ENCODE results near the gene ERMP1. TPM values are rescaled to one million over a fixed set of nuclear protein-coding genes. Genes with fewer than 3 reads are reported as not detected.

ERMP1 gene
- total and polyA plus RNA-seq, 2 donors (not counting 3 experiments of a cell fraction or from before 2014, with no cell fraction given), result 9.7 to 16.6 TPM

DNA sequence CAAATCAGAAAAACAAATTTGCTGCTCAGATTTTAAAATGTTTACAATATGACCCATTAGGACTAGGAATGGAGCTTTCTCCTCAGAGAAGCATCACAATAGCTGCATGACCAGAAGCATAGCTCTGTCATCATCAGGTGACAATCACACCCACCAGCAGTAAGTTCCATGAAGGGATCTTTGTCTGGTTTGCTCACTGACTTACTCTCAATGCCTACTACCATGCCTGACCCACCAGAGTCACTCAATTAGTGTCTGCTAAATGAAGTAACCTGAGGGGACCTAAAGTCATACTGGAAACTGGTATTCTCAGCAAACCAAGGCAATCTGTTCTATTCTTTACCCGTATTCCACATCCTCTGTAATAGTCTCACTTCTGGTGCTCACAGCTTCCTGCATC is 7.7 kb downstream of the ERMP1 start:
- ChIA-PET CTCF (interaction anchor here (1.4 kb wide), 2 partner anchors 8 to 26 kb away, joined by 3 to 4 read pairs; no protein-coding TSS in a partner anchor), POLR2A (no interaction called here)
- no peak overlapping the region for H3K27ac ChIP-seq (ENCODE audit: insufficient read depth, low read depth, low read length)
- H3K79me2 ChIP-seq (ENCODE audit: control insufficient read depth, insufficient read depth, low read length), result no peaks in the 10 kb centered on the region
- H3K4me1 ChIP-seq (ENCODE audit: control insufficient read depth, extremely low read depth, insufficient read depth, low read length), result no peaks in the 10 kb centered on the region
- intact Hi-C loops (cut with micrococcal nuclease) (no loop called here), dilution Hi-C loops (cut with MboI; ENCODE audit: extremely low pct_ligation_motif_present, low sequenced_read_pairs) (no loop called here)
- no peak for DNase-seq (ENCODE audit: low read depth, low spot score)
- H3K9ac ChIP-seq (replicated peaks; ENCODE audit: extremely low read depth, insufficient read depth, low read length), result no peak overlapping the region
- H3K4me2 ChIP-seq (ENCODE audit: insufficient read depth, low read length), result no peak overlapping the region
- no peak for FAIRE-seq
- TF ChIP-seq EZH2 (IDR thresholded peaks at IDR 0.05; ENCODE audit: borderline replicate concordance, low read depth, low read length, severe bottlenecking), result no peak
- no peak for TF ChIP-seq POLR2A (IDR thresholded peaks at IDR 0.05; ENCODE audit: low read depth, low read length)
- TF ChIP-seq MYC (IDR thresholded peaks at IDR 0.05; ENCODE audit: low read depth, low read length), result no peak
- TF ChIP-seq MAX (IDR thresholded peaks at IDR 0.05; ENCODE audit: insufficient read depth, insufficient read length), result no peak
- no peak for TF ChIP-seq FOS (IDR thresholded peaks at IDR 0.05; ENCODE audit: borderline replicate concordance, insufficient read depth, low read length)
- TF ChIP-seq JUN (IDR thresholded peaks at IDR 0.05; ENCODE audit: borderline replicate concordance, insufficient read depth, insufficient read length, low read depth), result no peak
- TF ChIP-seq POLR2AphosphoS5 (IDR thresholded peaks at IDR 0.05; ENCODE audit: insufficient read depth, low read depth, low read length), result no peak
- H3K36me3 ChIP-seq (ENCODE audit: control insufficient read depth in 2 of 2, extremely low read depth in 1 of 2, insufficient read depth in 2 of 2, low read length in 2 of 2), result peaks cover 0 to 3% of the 10 kb centered on the region in 2 experiments
- H3K9me3 ChIP-seq (replicated peaks; ENCODE audit: control insufficient read depth, insufficient read depth, low read length), result no peaks in the 10 kb centered on the region
- no peak overlapping the region for H2AFZ ChIP-seq (ENCODE audit: low read depth, low read length)
- no peaks in the 10 kb centered on the region for H3K9me1 ChIP-seq (replicated peaks; ENCODE audit: control insufficient read depth, extremely low read depth, insufficient read depth, low read length)
- no TSS peak for BruUV-seq (replicated peaks)
- H4K20me1 ChIP-seq (replicated peaks; ENCODE audit: control insufficient read depth, extremely low read depth, insufficient read depth, low read length), result no peaks in the 10 kb centered on the region
- no peak overlapping the region for H3K4me3 ChIP-seq (replicated peaks in 1 of 3; ENCODE audit: insufficient read depth in 1 of 3, low read depth in 1 of 3, low read length in 3 of 3)
- H3K27me3 ChIP-seq (ENCODE audit: control insufficient read depth in 2 of 2, insufficient read depth in 2 of 2, low read length in 2 of 2), result no peaks in the 10 kb centered on the region

DNA sequence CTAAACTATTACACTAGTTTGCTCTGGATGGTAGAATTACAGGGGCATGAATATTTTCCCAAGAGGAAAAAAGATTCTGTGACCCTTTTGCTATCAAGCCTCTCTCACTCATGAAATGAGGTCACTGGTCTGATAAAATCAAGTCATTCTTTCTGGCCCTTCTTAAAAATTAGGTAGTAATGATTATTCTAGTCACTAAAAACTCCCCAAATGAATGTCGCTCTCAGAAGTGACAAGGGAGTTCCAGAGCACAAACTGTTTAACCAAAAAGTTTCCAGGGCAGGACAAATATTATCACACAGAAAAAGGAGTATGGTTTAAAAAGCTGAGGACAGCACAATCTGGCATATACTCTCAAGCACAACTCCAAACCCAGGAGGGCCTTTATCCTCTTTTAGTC is 12.5 kb downstream of the ERMP1 start:
- H3K9ac ChIP-seq (replicated peaks; ENCODE audit: extremely low read depth, insufficient read depth, low read length), result no peak overlapping the region
- no peak for TF ChIP-seq CTCF (IDR thresholded peaks at IDR 0.05; ENCODE audit: extremely low read depth in 1 of 2, insufficient read depth in 1 of 2, low read depth in 1 of 2, low read length in 2 of 2)
- no peak for TF ChIP-seq POLR2A (IDR thresholded peaks at IDR 0.05; ENCODE audit: low read depth, low read length)
- no peak for TF ChIP-seq MAX (IDR thresholded peaks at IDR 0.05; ENCODE audit: insufficient read depth, insufficient read length)
- no peak for TF ChIP-seq MYC (IDR thresholded peaks at IDR 0.05; ENCODE audit: low read depth, low read length)
- no peak for TF ChIP-seq POLR2AphosphoS5 (IDR thresholded peaks at IDR 0.05; ENCODE audit: insufficient read depth, low read depth, low read length)
- TF ChIP-seq JUN (IDR thresholded peaks at IDR 0.05; ENCODE audit: borderline replicate concordance, insufficient read depth, insufficient read length, low read depth), result no peak
- no peak for TF ChIP-seq EZH2 (IDR thresholded peaks at IDR 0.05; ENCODE audit: borderline replicate concordance, low read depth, low read length, severe bottlenecking)
- no peak overlapping the region for H2AFZ ChIP-seq (ENCODE audit: low read depth, low read length)
- no peaks in the 10 kb centered on the region for H3K27me3 ChIP-seq (ENCODE audit: control insufficient read depth in 2 of 2, insufficient read depth in 2 of 2, low read length in 2 of 2)
- H3K4me2 ChIP-seq (ENCODE audit: insufficient read depth, low read length), result no peak overlapping the region
- dilution Hi-C loops (cut with MboI; ENCODE audit: extremely low pct_ligation_motif_present, low sequenced_read_pairs), result no loop called here
- POLR2A ChIA-PET, result no interaction called here
- H3K9me3 ChIP-seq (replicated peaks; ENCODE audit: control insufficient read depth, insufficient read depth, low read length), result no peaks in the 10 kb centered on the region
- no peak overlapping the region for H3K4me3 ChIP-seq (replicated peaks in 1 of 3; ENCODE audit: insufficient read depth in 1 of 3, low read depth in 1 of 3, low read length in 3 of 3)
- CTCF ChIA-PET, result interaction anchor here (1.0 to 2.1 kb wide), 2 partner anchors 9 to 13 kb away, joined by 3 to 7 read pairs; partner anchors contain the start of gene ERMP1
- H3K36me3 ChIP-seq (ENCODE audit: control insufficient read depth in 2 of 2, extremely low read depth in 1 of 2, insufficient read depth in 2 of 2, low read length in 2 of 2), result peaks cover 0 to 3% of the 10 kb centered on the region in 2 experiments
- intact Hi-C loops (cut with micrococcal nuclease), result no loop called here
- H3K4me1 ChIP-seq (ENCODE audit: control insufficient read depth, extremely low read depth, insufficient read depth, low read length), result no peaks in the 10 kb centered on the region
- H3K79me2 ChIP-seq (ENCODE audit: control insufficient read depth, insufficient read depth, low read length), result no peaks in the 10 kb centered on the region
- H3K27ac ChIP-seq (ENCODE audit: insufficient read depth, low read depth, low read length), result no peak overlapping the region
- no peaks in the 10 kb centered on the region for H3K9me1 ChIP-seq (replicated peaks; ENCODE audit: control insufficient read depth, extremely low read depth, insufficient read depth, low read length)
- FAIRE-seq (no peak), DNase-seq (ENCODE audit: low read depth, low spot score) (no peak)
- no peaks in the 10 kb centered on the region for H4K20me1 ChIP-seq (replicated peaks; ENCODE audit: control insufficient read depth, extremely low read depth, insufficient read depth, low read length)
- BruUV-seq (replicated peaks), result no TSS peak

All from endothelial cell of umbilical vein (primary cell).